GM18526 (cell line): Measurements from ENCODE around the gene CAMTA1.

ENCODE experiments used
- POLR2A ChIP-seq: IDR thresholded peaks from 3 replicates; pipeline ENCODE4 v1.6.1; 2011; ENCODE audit not compliant: insufficient read length; ENCODE audit errors: extremely low read depth

The CAMTA1 gene

DNA sequence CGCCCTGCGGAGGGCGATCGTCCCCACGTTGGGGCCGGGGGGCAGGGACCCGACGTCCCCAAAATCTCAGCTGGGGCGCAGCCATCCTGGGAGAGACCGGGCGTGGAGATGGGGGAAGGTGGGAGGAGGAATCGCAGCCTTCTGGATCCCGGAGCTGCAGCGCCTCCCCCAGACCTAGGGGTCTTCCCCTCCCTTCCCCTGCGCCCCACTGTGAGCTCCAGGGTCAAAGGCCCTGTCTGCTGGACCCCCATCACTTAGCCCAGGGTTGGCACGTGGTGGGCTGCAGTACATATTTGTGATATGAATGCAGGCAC, 895.7 kb downstream of the CAMTA1 start:
- no peak for TF ChIP-seq POLR2A

DNA sequence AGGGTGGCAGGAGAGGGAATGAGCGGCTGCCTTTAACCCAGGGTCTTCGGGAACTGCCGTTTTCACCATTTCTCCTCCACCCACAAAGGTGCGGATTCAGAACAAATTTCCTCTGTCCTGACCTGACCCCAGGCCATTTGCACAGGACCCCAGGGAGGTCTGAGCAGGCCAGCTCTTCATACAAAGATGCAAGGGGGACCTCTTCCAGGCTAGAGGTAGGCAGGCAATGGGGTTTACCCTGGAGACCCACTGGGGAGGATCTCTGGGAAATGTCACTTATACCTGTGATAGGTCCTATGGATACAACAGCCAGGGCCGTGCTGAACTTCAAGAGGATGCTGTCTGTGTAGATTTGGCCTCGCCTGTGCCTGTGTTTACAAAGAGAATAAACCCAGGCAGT, 896.1 kb downstream of the CAMTA1 start:
- TF ChIP-seq POLR2A = no peak

DNA sequence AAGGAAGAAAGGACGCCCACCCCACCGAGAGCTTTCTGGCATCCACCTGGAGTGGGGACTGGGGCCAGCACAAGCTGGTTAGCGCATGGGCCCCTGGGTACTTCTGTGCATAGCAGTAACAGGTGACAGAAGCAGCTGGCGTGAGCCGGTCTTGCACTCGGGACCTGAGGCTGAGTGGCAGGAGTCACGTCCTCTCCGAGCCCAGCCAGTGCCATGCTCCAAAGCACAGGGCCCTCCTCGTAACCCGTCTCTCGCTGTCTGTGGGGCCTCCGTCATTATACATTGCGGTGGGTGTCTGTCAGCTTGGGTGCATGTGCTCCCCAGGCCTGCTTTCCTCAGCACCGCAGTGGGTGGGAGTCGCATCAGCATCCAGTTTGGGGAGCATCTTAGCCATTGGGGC, 898.3 kb downstream of the CAMTA1 start:
- no peak for TF ChIP-seq POLR2A

DNA sequence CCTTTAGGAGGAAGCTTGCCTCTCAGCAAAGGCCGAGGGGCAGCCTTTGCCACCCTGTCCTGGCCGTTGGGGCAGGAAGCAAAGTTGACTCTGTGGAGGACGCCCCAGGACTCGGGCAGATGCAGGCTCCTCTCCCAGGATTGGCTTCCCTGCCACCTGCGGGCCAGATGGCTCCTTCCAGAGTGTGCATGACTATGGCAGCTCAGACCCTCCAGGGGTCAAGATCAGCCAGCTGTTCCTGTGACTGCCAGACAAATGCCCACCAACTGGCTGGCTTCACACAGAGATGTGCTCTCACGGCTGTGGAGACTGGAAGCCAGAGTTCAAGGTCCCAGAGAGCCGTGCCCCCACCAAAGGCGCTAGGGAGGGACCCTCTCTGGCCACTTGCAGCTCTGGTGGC, 898.9 kb downstream of the CAMTA1 start:
- no peak for TF ChIP-seq POLR2A

DNA sequence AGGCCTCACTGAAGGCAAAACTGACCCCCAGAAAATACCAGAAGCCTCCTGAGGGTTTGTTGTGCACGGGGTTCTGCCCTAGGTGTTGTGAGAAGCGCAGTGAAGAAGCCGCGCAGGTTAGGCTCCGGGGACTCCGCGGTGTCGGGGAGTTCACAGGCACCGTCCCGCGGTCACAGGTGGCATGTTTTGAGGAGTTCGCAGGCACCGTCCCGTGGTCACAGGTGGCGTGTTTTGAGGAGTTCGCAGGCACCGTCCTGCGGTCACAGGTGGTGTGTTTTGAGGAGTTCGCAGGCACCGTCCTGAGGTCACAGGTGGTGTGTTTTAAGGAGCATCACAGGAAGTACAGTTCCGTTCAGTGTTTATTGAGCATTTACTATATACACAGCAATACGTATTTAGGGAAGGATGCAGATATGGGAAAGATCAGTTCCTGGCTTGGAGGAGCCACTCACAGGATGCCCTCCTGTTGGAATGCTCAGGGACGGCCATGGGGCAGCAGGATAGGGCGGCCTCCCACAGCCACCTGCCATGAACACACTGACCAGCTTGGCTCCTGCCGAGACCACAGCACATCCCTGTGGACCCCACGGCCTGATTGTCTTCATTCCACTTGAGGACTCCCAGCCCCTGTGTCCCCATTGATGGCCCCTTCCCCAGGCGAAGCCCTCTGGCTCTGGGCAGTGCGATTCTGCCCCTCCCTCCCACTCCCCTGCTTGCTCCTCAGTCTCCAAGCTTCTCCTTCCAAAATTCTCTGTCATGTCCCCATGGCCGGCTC, 899.8 kb downstream of the CAMTA1 start:
- no peak for TF ChIP-seq POLR2A

DNA sequence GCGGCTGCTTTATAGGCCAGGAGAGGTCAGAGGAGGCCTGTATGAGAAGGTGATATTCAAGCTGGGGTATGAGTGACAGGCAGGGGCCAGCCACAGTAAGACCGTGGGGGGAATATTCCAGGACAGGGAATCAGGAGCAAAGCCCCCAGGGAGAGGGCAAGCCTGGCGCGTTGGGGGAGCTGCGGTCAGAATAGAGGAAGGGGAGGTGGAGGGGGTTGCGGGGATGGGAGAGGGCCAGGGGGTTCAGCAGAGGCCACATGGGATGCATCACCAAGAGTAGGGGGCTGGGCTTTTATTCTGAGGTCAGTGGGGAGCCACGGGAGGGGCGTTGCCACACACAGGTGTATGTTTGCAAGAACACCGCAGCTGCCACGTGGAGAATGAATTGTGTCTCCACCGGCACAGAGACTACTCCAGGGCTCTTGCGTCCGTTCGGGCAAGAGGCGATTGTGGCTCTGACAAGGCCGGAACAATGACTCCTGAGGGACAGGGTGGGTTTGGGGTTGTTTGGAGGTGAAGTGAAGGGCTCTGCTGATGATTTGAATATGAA, 901.1 kb downstream of the CAMTA1 start:
- TF ChIP-seq POLR2A = no peak

DNA sequence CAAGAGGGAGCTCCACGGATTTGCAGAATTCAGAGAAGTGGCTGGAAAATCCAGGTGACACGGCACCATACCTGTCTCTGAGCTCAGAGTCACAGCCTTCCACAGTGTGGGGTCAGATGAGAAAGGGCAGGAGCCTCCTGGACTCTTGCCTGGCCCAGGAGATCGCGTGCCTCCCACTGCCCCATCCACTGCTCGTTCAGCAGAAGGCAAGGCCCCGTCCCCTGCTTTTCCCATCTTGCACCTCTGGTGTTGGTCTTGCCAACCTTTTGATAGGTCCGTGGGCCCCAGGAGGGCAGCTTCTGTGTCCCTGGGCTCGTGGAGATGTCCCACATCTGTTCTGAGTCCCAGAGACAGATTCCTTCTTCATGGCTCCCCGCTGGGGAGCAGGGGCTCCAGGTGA, 902.2 kb downstream of the CAMTA1 start:
- TF ChIP-seq POLR2A = no peak

DNA sequence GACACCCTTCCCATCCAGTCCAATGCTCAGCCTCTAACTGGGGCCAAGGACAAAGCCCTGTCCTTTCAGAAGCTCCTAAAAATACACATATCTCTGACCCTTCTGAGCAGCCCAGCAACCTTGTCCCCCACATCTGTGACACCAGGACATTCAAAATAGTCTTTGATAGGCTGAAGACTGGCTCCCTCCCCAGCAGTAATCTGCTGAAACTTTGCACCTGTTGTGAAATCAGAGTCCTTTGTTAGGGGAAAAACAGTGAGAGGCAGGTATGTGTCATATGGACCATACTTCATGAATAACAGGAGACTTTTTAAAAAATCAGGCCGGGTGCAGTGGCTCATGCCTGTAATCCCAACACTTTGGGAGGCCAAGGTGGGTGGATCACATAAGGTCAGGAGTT, 903.4 kb downstream of the CAMTA1 start:
- no peak for TF ChIP-seq POLR2A

DNA sequence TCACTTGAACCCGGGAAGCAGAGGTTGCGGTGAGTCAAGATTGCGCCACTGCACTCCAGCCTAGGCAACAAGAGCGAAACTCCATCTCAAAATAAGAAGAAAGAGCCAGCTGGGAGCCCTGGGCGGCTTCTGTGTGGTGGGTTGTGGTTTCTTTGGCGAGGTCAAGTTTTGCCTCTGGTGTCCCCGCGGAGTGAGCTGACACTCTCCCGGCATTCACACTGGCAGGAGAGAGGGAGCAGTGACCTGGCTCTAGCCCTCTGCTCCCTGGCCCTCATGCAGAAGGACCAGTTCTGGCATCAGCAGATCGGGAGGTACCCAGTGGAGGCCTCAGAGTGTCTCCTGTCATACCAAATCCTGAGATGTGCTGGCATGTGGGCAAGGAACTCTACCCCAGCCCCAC, 904.8 kb downstream of the CAMTA1 start:
- no peak for TF ChIP-seq POLR2A

DNA sequence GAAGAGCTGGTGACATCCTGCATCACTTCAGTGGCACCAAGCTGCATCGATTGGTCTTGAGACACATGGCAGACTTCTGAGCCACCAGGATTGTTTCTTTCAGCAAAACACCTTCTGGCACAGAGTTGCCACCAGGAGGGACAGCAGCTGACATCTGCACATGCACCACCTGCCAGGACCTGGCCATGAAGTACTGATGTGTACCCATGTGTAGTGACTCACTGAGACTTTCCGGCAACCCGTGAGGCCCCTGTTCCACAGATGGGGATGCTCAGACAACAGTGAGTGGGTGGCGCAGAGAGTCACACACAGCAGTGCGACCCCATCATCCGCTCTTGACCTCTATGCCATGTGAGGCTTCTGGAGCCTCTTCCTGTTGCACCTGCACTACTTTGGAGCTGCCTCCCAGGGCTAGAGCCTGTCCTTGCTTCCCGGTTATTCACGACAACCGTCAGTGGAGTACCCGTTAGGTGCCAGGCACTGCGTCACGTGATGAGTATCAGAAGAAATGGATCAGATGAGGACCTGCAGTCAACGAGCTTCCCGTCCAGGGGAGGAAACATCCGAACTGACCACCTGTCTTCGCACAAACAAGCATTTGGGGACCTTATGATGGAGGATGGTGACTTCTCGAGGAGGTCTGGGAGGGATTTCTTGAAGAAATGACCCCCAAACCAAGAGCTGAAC, 905.4 kb downstream of the CAMTA1 start:
- TF ChIP-seq POLR2A = no peak

DNA sequence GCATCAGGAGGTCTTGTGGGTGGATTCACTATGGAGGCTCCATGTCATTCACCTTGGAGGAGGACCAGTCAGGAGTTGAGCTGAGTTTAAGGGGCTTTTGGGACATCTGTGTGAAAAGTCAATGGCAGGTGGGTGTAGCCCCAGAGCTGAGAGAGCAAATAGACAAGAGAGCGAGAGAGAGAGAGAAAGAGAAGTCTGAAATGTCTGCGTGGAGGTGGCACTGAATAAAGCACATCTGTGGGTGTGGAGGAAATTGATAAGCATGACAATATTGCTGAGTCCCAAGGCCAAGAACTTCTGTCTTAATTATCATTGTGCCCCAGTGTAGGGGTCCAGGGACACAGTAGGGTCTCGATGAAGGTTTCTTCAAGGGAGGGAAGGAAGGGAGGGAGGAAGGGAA, 906.3 kb downstream of the CAMTA1 start:
- TF ChIP-seq POLR2A = no peak

DNA sequence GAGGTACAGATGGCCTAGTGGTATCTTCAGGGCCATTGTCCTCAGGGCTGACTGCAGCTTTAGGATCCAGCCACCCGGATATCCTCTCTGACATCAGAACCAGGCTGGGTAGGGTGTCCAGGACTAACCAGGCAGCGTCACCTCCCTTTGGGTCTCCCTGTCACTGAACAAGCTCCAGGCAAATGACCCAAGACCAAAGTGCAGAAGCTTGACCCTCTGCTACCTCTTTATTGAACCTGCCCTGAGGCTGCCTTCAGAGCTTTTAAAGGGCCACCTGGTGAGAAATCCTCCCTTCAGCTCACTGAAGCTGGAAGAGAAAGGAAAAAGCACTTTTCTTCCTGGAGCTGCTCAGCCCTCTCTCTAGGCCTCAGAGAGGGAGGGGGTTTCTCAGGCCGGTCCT, 906.8 kb downstream of the CAMTA1 start:
- no peak for TF ChIP-seq POLR2A

DNA sequence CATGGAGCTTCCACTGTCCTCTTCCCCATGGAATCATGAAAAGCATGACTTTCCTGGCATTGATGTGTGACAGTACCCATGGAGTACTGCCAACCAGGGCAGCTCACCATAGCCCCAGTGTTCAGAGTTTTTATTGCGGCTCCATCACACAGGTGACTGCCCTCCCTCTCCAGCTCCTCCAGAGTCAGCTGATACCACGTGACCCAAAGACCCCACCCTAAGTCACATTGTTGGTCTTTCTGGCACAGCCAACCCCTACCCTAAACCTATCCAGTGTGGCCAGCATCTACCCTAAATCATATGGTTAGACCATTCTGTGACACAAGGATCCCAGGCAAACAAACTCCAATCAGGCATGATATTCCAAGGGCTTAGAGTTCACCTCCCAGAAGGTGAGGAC, 908.4 kb downstream of the CAMTA1 start:
- no peak for TF ChIP-seq POLR2A

DNA sequence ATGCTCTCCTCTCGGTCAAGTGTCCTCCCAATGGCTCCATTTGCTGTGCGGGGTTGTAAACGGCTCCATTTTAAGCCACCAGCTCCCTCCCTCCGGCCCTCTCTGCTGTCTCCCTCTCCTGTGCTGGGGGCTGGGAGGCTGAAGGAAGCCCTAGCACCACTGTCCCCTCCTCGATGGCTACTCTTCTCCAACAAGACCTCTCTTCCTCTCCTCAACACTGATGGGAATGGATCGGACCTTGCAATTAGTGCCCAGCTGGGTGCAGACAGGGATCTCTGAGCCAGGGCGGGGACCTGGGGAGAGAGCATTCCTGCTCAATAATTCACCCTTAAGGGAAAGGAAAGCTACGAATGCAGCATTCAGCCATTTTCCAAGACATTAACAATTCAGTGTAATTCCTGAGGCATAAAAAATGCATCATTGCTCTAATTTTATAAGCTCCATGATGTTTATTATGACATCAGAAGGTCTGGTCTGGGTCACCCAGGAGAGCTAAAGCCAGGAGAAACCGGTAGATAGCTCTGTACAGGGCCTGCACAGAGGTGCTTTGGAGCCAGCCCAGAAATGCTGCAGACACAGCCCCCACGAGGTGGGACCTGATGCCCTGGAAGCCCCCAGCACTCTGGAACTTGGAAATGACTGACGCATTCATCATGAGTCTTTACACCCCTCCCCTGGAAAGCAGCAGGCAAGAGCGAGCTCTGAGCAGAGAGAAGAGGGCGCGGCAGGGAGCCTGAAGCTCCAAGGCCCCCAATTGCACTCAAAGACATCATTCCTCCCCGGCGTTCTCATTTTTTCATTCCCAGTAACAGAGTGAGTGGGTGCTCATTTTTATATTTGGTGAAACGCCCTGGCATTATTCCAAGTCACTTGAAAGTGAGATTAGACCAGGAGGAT, 909.6 kb downstream of the CAMTA1 start:
- TF ChIP-seq POLR2A = no peak

DNA sequence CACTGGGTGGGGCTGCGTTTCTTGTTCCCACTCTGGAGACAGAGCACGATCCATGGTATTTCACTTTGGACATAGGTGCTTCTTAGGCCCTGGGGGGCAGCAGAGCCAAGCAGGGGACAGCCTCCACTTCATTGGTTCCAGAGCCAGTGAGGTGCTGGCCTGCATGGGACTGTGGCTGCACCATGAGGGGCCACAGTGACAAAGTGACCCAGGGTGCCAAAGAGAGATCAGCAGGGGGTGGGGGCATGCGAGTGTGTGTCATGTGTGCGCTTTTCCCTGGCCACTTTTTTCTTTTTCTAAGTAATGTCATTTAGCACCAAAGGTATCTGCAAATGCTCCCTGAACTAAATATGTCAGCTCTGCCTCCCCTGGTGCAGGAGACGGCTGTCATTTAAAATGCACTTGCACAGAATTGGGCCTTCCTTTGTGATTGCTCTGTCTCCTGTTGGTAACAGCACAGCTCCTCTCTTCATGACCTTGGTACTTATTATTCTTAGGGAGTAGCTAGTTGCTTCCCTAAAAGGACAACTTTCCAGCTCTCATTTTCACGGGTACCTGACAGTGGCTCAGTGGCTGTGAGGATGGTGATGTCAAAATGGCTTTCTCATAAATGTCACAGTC, 910.4 kb downstream of the CAMTA1 start:
- TF ChIP-seq POLR2A = no peak
